Activated naive CD8-positive, alpha-beta T cell treated with anti-CD3 and anti-CD28 coated beads, Interleukin-2, amount 10 ng/mL, durations not matched to agents 7 days and 5 days (primary cell): ENCODE measurements around the gene TMEM132D. TPM values are rescaled to one million over a fixed set of nuclear protein-coding genes. Genes with fewer than 3 reads are reported as not detected.

Experiments used
- ATAC-seq: fragments of 150-1000 bp; cut with Tn5 transposase; one replicate; pipeline ENCODE4 v1.10.0; 2021; ENCODE audit warnings: low read depth, moderate library complexity
- POLR2A ChIA-PET: fragments of 350-600 bp; sonication (Branson Sonifier 250); formaldehyde crosslinking; loops from one replicate; lab custom pipeline; 2021; ENCODE audit warnings: antibody characterized with exemption; lab: Charles Lee
- DNase-seq: peaks from one replicate; pipeline ENCODE4 v3.0.0; 2021
- H3K27ac Mint-ChIP-seq: one replicate; pipeline ENCODE4 v1.8.0; 2022; ENCODE audit warnings: mild to moderate bottlenecking, mixed read lengths
- H3K27me3 Mint-ChIP-seq: one replicate; pipeline ENCODE4 v1.8.0; 2022; ENCODE audit warnings: mild to moderate bottlenecking, moderate library complexity, mixed read lengths
- H3K36me3 Mint-ChIP-seq: one replicate; pipeline ENCODE4 v1.8.0; 2021; ENCODE audit warnings: mild to moderate bottlenecking, mixed read lengths
- H3K4me1 Mint-ChIP-seq: one replicate; pipeline ENCODE4 v1.8.0; 2021; ENCODE audit warnings: mixed read lengths
- H3K4me3 Mint-ChIP-seq: one replicate; pipeline ENCODE4 v1.8.0; 2022; ENCODE audit warnings: mild to moderate bottlenecking, moderate library complexity, mixed read lengths
- H3K9me3 Mint-ChIP-seq: one replicate; pipeline ENCODE4 v1.8.0; 2021; ENCODE audit warnings: mixed read lengths
- total RNA-seq, 2 experiments: library from RNA; stranded (reverse); gene quantifications; one replicate each; pipeline ENCODE4 v1.2.3, GENCODE V29; 2021

Gene TMEM132D
- total RNA-seq, 2 experiments from 2014 or later, result not detected

- H3K36me3 Mint-ChIP-seq, result no peaks in the 10 kb centered on the region
- ATAC-seq, result no peak
- no peaks in the 10 kb centered on the region for H3K4me1 Mint-ChIP-seq
- H3K27me3 Mint-ChIP-seq, result no peaks in the 10 kb centered on the region
- peaks cover 3% of the 10 kb centered on the region for H3K9me3 Mint-ChIP-seq
- no peak for DNase-seq
- H3K27ac Mint-ChIP-seq, result no peak overlapping the region
- POLR2A ChIA-PET, result no interaction called here
- H3K4me3 Mint-ChIP-seq, result no peak overlapping the region
These were observed 869.1 kb downstream of the TMEM132D start for GRCh38 chr12:129034558-129035289.

- POLR2A ChIA-PET, result no interaction called here
- DNase-seq (no peak), ATAC-seq (no peak)
- Mint-ChIP-seq H3K4me1 (no peaks in the 10 kb centered on the region), H3K36me3 (no peaks in the 10 kb centered on the region), H3K9me3 (peaks cover 3% of the 10 kb centered on the region), H3K27ac (no peak overlapping the region), H3K27me3 (no peaks in the 10 kb centered on the region), H3K4me3 (no peak overlapping the region)
These were observed 875.0 kb downstream of the TMEM132D start for GRCh38 chr12:129028844-129029243.

GRCh38 chr12:129025055-129025454 lies 878.8 kb downstream of the TMEM132D start:
- DNase-seq (no peak), ATAC-seq (no peak)
- H3K27me3 Mint-ChIP-seq, result no peaks in the 10 kb centered on the region
- H3K4me3 Mint-ChIP-seq, result no peak overlapping the region
- H3K9me3 Mint-ChIP-seq, result peaks cover 3% of the 10 kb centered on the region
- no peak overlapping the region for H3K27ac Mint-ChIP-seq
- no peaks in the 10 kb centered on the region for H3K4me1 Mint-ChIP-seq
- H3K36me3 Mint-ChIP-seq, result no peaks in the 10 kb centered on the region
- POLR2A ChIA-PET, result no interaction called here
